ENCODE measurements around the gene RUNX1.

GRCh38 chr21:34826836-34827235, 222.3 kb downstream of the RUNX1 start:
- TF ChIP-seq BHLHE40 (IDR thresholded peaks at IDR 0.05; ENCODE audit: borderline replicate concordance): no peak
- TF ChIP-seq FOXK2 (IDR thresholded peaks at IDR 0.05): no peak
- no peak for TF ChIP-seq HDGF (IDR thresholded peaks at IDR 0.05; ENCODE audit: borderline replicate concordance)
- no peak for TF ChIP-seq L3MBTL2 (conservative IDR thresholded peaks at IDR 0.05)
- no peak for TF ChIP-seq PKNOX1 (IDR thresholded peaks at IDR 0.05)

All from HEK293T (cell line).